Measurements from ENCODE around the gene DMD. TPM values are rescaled to one million over a fixed set of nuclear protein-coding genes. Genes with fewer than 3 reads are reported as not detected.

The DMD gene
- total and polyA plus RNA-seq, 12 donors = 28.5 to 228 (median 168) TPM

GRCh38 chrX:31807165-31807564 lies 1404.2 kb downstream of the DMD start:
- DNase-seq = no peak
- Histone ChIP-seq H3K4me3 (no peak overlapping the region), H3K27me3 (no peaks in the 10 kb centered on the region), H3K9me3 (no peaks in the 10 kb centered on the region), H3K4me1 (no peaks in the 10 kb centered on the region), H3K36me3 (no peaks in the 10 kb centered on the region), H3K27ac (no peak overlapping the region)
- no peak for ATAC-seq
- intact Hi-C loops (cut with DNase I) = no loop called here
- WGBS, 2 donors = 85 to 88% methylated on average over 2 of the region's 2 CpGs
- no peak for TF ChIP-seq CTCF (IDR thresholded peaks at IDR 0.05)

- Histone ChIP-seq H3K9me3 (no peaks in the 10 kb centered on the region), H3K36me3 (no peaks in the 10 kb centered on the region), H3K27ac (no peak overlapping the region), H3K4me1 (no peaks in the 10 kb centered on the region), H3K27me3 (no peaks in the 10 kb centered on the region), H3K4me3 (no peak overlapping the region)
- intact Hi-C loops (cut with DNase I) = no loop called here
- no peak for TF ChIP-seq CTCF (IDR thresholded peaks at IDR 0.05)
- DNase-seq = no peak
- ATAC-seq = no peak
- WGBS, 2 donors = 74 to 75% methylated on average over 3 of the region's 3 CpGs
Observed at GRCh38 chrX:31805781-31806180, 1405.6 kb downstream of the DMD start.

- WGBS, 2 donors = 71 to 85% methylated on average over 4 of the region's 4 CpGs
- DNase-seq = no peak
- no peak overlapping the region for H3K27ac ChIP-seq
- ATAC-seq = no peak
- H3K9me3 ChIP-seq = no peaks in the 10 kb centered on the region
- H3K4me3 ChIP-seq = no peak overlapping the region
- TF ChIP-seq CTCF (IDR thresholded peaks at IDR 0.05) = no peak
- no peaks in the 10 kb centered on the region for H3K4me1 ChIP-seq
- H3K27me3 ChIP-seq = no peaks in the 10 kb centered on the region
- intact Hi-C loops (cut with DNase I) = no loop called here
- no peaks in the 10 kb centered on the region for H3K36me3 ChIP-seq
Observed at GRCh38 chrX:31800219-31800618, 1411.1 kb downstream of the DMD start.

GRCh38 chrX:31796624-31797023 lies 1414.7 kb downstream of the DMD start:
- no peak for TF ChIP-seq CTCF (IDR thresholded peaks at IDR 0.05)
- WGBS, 2 donors = 95 to 100% methylated on average over 1 of the region's 1 CpG
- no peaks in the 10 kb centered on the region for H3K4me1 ChIP-seq
- no peaks in the 10 kb centered on the region for H3K36me3 ChIP-seq
- ATAC-seq (no peak), DNase-seq (no peak)
- no peaks in the 10 kb centered on the region for H3K27me3 ChIP-seq
- H3K9me3 ChIP-seq = no peaks in the 10 kb centered on the region
- intact Hi-C loops (cut with DNase I) = no loop called here
- no peak overlapping the region for H3K27ac ChIP-seq
- no peak overlapping the region for H3K4me3 ChIP-seq

GRCh38 chrX:31747411-31747810 lies 1463.9 kb downstream of the DMD start:
- ATAC-seq = no peak
- TF ChIP-seq CTCF (IDR thresholded peaks at IDR 0.05) = no peak
- WGBS, 2 donors = 35 to 67% methylated on average over 5 of the region's 5 CpGs
- intact Hi-C loops (cut with DNase I) = no loop called here
- H3K9me3 ChIP-seq = no peaks in the 10 kb centered on the region
- H3K27ac ChIP-seq = no peak overlapping the region
- H3K36me3 ChIP-seq = no peaks in the 10 kb centered on the region
- H3K4me1 ChIP-seq = no peaks in the 10 kb centered on the region
- DNase-seq = no peak
- H3K4me3 ChIP-seq = no peak overlapping the region
- no peaks in the 10 kb centered on the region for H3K27me3 ChIP-seq
